Activated naive CD8-positive, alpha-beta T cell (primary cell): ENCODE data around the gene ZBTB8B.
A peak's percentile ranks its signal among the peaks of the same experiment; 100 is the strongest.
"Not testable (repeated sequence)": the region's sequence is repeated elsewhere in the genome, so short reads cannot be mapped to it uniquely, and the experiment has no call there.

Source experiments
- H3K27ac Mint-ChIP-seq: one replicate; pipeline ENCODE4 v1.8.0; 2021; ENCODE audit warnings: mixed read lengths
- H3K27me3 Mint-ChIP-seq: one replicate; pipeline ENCODE4 v1.8.0; 2021; ENCODE audit warnings: mixed read lengths
- H3K36me3 Mint-ChIP-seq: one replicate; pipeline ENCODE4 v1.8.0; 2021; ENCODE audit warnings: mixed read lengths
- H3K4me1 Mint-ChIP-seq: one replicate; pipeline ENCODE4 v1.8.0; 2021; ENCODE audit warnings: low read depth, mixed read lengths
- H3K4me3 Mint-ChIP-seq: one replicate; pipeline ENCODE4 v1.8.0; 2021; ENCODE audit warnings: mild to moderate bottlenecking, mixed read lengths
- H3K9me3 Mint-ChIP-seq: one replicate; pipeline ENCODE4 v1.8.0; 2021; ENCODE audit warnings: low read depth, mixed read lengths

Gene ZBTB8B

DNA sequence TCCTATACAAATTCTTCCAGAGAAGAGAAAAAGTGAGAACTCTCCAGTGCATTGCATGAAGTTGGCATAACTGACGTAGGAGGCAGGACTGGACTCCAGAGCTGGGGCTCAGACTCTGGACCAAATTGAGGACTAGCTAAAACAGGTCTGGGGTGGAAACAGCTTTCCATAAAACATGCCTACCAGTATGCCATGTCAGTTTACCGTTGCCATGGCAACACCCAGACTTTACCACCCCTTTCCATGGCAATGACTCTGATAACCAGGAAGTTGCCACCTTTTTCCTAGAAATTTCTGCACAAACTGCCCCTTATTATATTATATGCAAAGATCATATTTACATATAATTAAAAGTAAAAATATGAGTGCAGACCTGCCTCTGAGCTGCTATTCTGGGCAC is 8.9 kb upstream of the ZBTB8B start:
- H3K4me1 Mint-ChIP-seq, result no peaks in the 10 kb centered on the region

GRCh38 chr1:32458798-32459197 is 6.1 kb upstream of the ZBTB8B start:
- not testable (repeated sequence) for H3K4me3 Mint-ChIP-seq, H3K36me3 Mint-ChIP-seq, H3K27ac Mint-ChIP-seq, H3K4me1 Mint-ChIP-seq
- peaks cover 12% of the 10 kb centered on the region for H3K27me3 Mint-ChIP-seq
- H3K9me3 Mint-ChIP-seq, result peaks cover 18% of the 10 kb centered on the region

More for the DNA sequence above, 8.9 kb upstream of the ZBTB8B start:
- Mint-ChIP-seq H3K36me3 (peaks cover 6% of the 10 kb centered on the region), H3K4me3 (no peak overlapping the region), H3K9me3 (peaks cover 18% of the 10 kb centered on the region), H3K27me3 (peaks cover 7% of the 10 kb centered on the region), H3K27ac (no peak overlapping the region)

DNA sequence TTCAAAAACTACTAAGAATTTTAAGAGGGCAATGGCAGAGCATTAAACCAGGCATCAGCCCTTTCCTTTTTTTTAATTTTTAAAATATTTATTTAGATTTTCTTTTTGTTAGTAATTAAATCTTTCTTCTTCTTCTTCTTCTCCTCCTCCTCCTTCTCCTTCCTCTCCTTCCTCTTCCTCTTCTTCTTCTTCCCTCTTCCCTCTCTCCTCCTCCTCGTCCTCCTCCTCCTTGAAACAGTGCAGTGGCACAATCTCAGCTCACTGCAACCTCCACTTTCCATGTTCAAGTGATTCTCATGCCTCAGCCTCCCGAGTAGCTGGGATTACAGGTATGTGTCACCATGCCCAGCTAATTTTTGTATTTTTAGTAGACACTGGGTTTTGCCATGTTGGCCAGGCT is 1.9 kb upstream of the ZBTB8B start:
- H3K36me3 Mint-ChIP-seq, H3K27ac Mint-ChIP-seq, H3K4me3 Mint-ChIP-seq: not testable (repeated sequence)
- H3K27me3 Mint-ChIP-seq, result peaks cover 32% of the 10 kb centered on the region
- peaks cover 18% of the 10 kb centered on the region for H3K9me3 Mint-ChIP-seq
- H3K4me1 Mint-ChIP-seq, result peaks cover 13% of the 10 kb centered on the region

DNA sequence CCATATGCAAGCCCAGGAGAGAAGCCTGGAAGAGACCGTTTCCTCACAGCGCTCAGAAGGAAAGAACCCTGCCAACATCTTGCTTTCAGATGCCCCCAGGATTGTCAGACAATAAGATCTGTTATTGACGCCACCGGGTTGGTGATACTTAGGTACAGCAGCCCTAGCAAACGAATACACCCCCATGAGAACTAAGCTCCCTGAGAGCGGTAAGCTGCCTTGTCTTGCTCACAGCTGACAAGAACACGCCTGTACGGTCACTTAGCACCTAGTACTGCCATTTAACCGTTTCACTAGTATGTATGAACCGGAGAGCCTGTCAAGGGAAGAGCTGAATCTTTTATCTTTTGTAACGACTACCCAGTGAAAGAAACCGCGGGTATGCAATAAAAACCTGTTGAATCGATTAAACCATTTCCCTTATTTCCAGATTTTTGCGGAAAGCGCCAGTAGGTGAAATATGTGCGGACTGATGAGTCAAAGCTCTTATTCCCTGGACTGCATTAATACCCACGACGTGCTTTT is 619 bp upstream of the ZBTB8B start:
- peaks cover 6% of the 10 kb centered on the region for H3K9me3 Mint-ChIP-seq
- peaks cover 13% of the 10 kb centered on the region for H3K4me1 Mint-ChIP-seq
- no peak overlapping the region for H3K27ac Mint-ChIP-seq

DNA sequence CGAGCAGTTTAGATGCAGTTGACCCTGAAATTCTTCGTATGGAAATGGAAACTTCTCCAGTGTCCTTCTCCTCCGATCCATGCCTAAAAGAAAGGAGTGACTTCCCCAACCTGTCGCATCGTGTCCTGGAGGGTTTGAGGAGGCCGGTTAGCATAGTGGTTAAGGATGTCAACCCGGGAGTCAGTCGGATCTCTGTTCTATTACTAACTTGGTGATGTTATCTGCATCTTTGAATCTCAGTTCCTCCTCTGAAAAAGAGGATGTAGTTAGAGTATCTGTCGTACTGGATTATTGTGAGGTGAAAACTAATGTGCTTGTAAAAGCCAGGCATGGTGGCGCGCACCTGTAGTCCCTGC is 684 bp downstream of the ZBTB8B start:
- H3K4me3 Mint-ChIP-seq, result peak overlapping the region; percentile 81
- H3K27me3 Mint-ChIP-seq, result peaks cover 39% of the 10 kb centered on the region

More for the DNA sequence above, 619 bp upstream of the ZBTB8B start:
- Mint-ChIP-seq H3K4me3 (peak overlapping the region; percentile 84), H3K36me3 (peaks cover 2% of the 10 kb centered on the region), H3K27me3 (peaks cover 37% of the 10 kb centered on the region)

GRCh38 chr1:32466761-32467160 is 1.9 kb downstream of the ZBTB8B start:
- Mint-ChIP-seq H3K27me3 (peaks cover 35% of the 10 kb centered on the region), H3K4me1 (peaks cover 13% of the 10 kb centered on the region), H3K4me3 (no peak overlapping the region), H3K9me3 (no peaks in the 10 kb centered on the region), H3K27ac (no peak overlapping the region), H3K36me3 (no peaks in the 10 kb centered on the region)

More for the DNA sequence above, 684 bp downstream of the ZBTB8B start:
- peaks cover 13% of the 10 kb centered on the region for H3K4me1 Mint-ChIP-seq
- H3K36me3 Mint-ChIP-seq, result no peaks in the 10 kb centered on the region
- no peaks in the 10 kb centered on the region for H3K9me3 Mint-ChIP-seq
- H3K27ac Mint-ChIP-seq, result no peak overlapping the region

DNA sequence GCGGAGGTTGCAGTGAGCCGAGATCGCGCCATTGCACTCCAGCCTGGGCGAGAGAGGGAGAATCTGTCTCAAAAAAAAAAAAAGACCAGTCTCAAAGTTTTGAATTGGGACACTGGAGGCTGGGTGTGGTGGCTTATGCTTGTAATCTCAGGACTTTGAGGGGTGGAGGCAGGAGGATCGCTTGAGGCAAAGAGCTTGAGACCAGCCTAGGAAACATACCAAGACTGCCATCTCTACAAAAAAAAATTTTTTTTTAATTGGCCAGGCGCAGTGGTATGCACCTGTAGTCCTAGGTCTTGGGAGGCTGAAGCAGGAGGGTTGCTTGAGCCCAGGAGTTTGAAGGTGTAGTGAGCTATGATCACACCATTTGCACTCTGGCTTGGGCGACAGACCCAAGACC is 3.9 kb downstream of the ZBTB8B start:
- peaks cover 13% of the 10 kb centered on the region for H3K4me1 Mint-ChIP-seq
- no peaks in the 10 kb centered on the region for H3K9me3 Mint-ChIP-seq
- H3K4me3 Mint-ChIP-seq, result no peak overlapping the region
- no peaks in the 10 kb centered on the region for H3K36me3 Mint-ChIP-seq
- H3K27ac Mint-ChIP-seq, result no peak overlapping the region
- H3K27me3 Mint-ChIP-seq, result peaks cover 32% of the 10 kb centered on the region

- H3K4me3 Mint-ChIP-seq, result no peak overlapping the region
Observed at GRCh38 chr1:32470431-32470830, 5.6 kb downstream of the ZBTB8B start.

GRCh38 chr1:32470991-32471694 is 6.3 kb downstream of the ZBTB8B start:
- Mint-ChIP-seq H3K36me3 (no peaks in the 10 kb centered on the region), H3K27ac (no peak overlapping the region), H3K4me1 (no peaks in the 10 kb centered on the region), H3K9me3 (no peaks in the 10 kb centered on the region), H3K4me3 (no peak overlapping the region), H3K27me3 (peaks cover 18% of the 10 kb centered on the region)

More at GRCh38 chr1:32470431-32470830, 5.6 kb downstream of the ZBTB8B start:
- no peaks in the 10 kb centered on the region for H3K9me3 Mint-ChIP-seq
- no peaks in the 10 kb centered on the region for H3K36me3 Mint-ChIP-seq
- H3K27me3 Mint-ChIP-seq, result peaks cover 24% of the 10 kb centered on the region
- peaks cover 3% of the 10 kb centered on the region for H3K4me1 Mint-ChIP-seq
- no peak overlapping the region for H3K27ac Mint-ChIP-seq

DNA sequence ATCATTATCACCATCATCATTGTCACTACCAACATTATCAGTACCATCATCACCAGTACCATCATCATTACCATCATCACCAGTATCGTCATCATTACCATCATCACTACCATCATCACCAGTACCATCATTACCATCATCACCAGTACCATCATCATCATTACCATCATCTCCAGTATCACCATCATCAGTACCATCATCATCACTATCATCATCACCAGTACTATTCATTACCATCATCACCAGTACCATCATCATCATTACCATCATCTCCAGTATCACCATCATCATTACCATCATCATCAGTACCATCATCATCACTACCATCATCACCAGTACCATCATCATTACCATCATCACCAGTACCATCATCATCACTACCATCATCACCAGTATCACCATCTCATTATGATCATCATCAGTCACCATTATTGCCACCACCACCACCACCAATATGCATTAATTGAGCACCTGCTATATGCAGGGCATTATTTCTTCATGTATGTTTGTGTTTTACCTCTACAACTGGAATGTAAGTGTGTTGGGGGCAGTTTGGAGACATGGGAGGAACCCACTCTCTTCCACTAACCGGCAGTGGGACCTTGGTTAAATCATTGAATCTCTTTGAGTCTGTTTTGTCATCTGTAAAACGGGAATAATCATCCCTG is 7.0 kb downstream of the ZBTB8B start:
- no peaks in the 10 kb centered on the region for H3K36me3 Mint-ChIP-seq
- no peaks in the 10 kb centered on the region for H3K9me3 Mint-ChIP-seq
- H3K27me3 Mint-ChIP-seq, result peaks cover 16% of the 10 kb centered on the region
- no peak overlapping the region for H3K4me3 Mint-ChIP-seq
- no peaks in the 10 kb centered on the region for H3K4me1 Mint-ChIP-seq
- H3K27ac Mint-ChIP-seq, result no peak overlapping the region

- not testable (repeated sequence) for H3K27ac Mint-ChIP-seq, H3K4me3 Mint-ChIP-seq, H3K36me3 Mint-ChIP-seq, H3K9me3 Mint-ChIP-seq, H3K4me1 Mint-ChIP-seq
- peaks cover 16% of the 10 kb centered on the region for H3K27me3 Mint-ChIP-seq
Observed at GRCh38 chr1:32472966-32473365, 8.1 kb downstream of the ZBTB8B start.

DNA sequence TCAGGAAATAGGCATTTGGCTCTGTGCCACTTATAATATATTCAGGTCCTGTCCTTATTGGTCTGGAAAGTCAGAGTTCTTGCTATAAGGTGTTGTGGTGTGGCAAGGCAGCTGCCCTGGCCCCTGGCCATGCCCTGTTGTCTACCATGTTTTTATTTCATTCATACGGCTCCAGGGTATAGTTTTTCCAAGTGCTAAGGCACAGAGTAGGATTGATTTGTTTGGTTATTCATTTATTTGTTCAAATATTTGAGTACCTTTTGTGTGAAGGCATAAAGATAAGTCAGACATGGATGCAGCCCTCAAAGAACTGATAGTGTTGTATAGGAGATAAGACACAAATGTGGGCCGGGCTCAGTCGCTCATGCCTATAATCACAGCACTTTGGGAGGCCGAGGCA is 10.1 kb downstream of the ZBTB8B start:
- Mint-ChIP-seq H3K4me3 (no peak overlapping the region), H3K36me3 (no peaks in the 10 kb centered on the region), H3K27me3 (peaks cover 9% of the 10 kb centered on the region), H3K27ac (no peak overlapping the region), H3K9me3 (no peaks in the 10 kb centered on the region), H3K4me1 (no peaks in the 10 kb centered on the region)

GRCh38 chr1:32480003-32480402 is 15.1 kb downstream of the ZBTB8B start:
- H3K4me3 Mint-ChIP-seq, result no peak overlapping the region
- H3K27me3 Mint-ChIP-seq, result peaks cover 7% of the 10 kb centered on the region
- H3K9me3 Mint-ChIP-seq, result no peaks in the 10 kb centered on the region
- H3K36me3 Mint-ChIP-seq, result no peaks in the 10 kb centered on the region
- H3K4me1 Mint-ChIP-seq, result no peaks in the 10 kb centered on the region
- no peak overlapping the region for H3K27ac Mint-ChIP-seq

GRCh38 chr1:32480761-32481160 is 15.9 kb downstream of the ZBTB8B start:
- no peak overlapping the region for H3K4me3 Mint-ChIP-seq
- peaks cover 7% of the 10 kb centered on the region for H3K27me3 Mint-ChIP-seq
- H3K4me1 Mint-ChIP-seq, result no peaks in the 10 kb centered on the region
- H3K36me3 Mint-ChIP-seq, result no peaks in the 10 kb centered on the region
- no peaks in the 10 kb centered on the region for H3K9me3 Mint-ChIP-seq
- H3K27ac Mint-ChIP-seq, result no peak overlapping the region

GRCh38 chr1:32481788-32482187 is 16.9 kb downstream of the ZBTB8B start:
- H3K9me3 Mint-ChIP-seq, H3K4me3 Mint-ChIP-seq, H3K36me3 Mint-ChIP-seq, H3K27ac Mint-ChIP-seq, H3K4me1 Mint-ChIP-seq, H3K27me3 Mint-ChIP-seq: not testable (repeated sequence)
